ENCODE data around the gene GALNTL6. TPM values are rescaled to one million over a fixed set of nuclear protein-coding genes. Genes with fewer than 3 reads are reported as not detected.

GALNTL6 gene
- total RNA-seq, 4 donors from 2014 or later, result 0.82 to 0.95 TPM; not detected in 2

DNA sequence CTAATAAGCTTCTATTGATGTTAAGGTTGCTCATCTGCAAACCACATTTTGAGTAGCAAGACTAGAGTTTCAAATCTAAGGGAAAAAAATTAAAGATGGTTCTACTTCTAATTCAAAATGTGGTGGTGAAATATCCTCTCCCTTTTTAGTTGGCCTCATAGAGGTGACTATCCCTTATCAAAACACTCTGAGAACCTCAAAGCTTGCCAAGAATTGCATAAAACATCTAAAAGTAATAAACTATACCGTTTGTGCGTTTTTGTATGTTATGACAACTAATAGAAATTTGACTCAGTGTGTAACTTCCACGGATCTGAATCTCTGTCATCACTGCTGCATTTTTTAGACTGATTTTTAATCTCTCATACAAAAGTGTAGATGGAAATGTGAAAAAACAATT is 682.6 kb downstream of the GALNTL6 start:
- 18 to 44% methylated on average over 2 to 3 of the region's 3 CpGs for WGBS, 2 donors (ENCODE audit: low coverage in 1 of 2)
- TF ChIP-seq, protein P1, sequence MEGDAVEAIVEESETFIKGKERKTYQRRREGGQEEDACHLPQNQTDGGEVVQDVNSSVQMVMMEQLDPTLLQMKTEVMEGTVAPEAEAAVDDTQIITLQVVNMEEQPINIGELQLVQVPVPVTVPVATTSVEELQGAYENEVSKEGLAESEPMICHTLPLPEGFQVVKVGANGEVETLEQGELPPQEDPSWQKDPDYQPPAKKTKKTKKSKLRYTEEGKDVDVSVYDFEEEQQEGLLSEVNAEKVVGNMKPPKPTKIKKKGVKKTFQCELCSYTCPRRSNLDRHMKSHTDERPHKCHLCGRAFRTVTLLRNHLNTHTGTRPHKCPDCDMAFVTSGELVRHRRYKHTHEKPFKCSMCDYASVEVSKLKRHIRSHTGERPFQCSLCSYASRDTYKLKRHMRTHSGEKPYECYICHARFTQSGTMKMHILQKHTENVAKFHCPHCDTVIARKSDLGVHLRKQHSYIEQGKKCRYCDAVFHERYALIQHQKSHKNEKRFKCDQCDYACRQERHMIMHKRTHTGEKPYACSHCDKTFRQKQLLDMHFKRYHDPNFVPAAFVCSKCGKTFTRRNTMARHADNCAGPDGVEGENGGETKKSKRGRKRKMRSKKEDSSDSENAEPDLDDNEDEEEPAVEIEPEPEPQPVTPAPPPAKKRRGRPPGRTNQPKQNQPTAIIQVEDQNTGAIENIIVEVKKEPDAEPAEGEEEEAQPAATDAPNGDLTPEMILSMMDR (IDR thresholded peaks at IDR 0.05), result no peak
- TF ChIP-seq EP300 (IDR thresholded peaks at IDR 0.05; ENCODE audit: low read depth), result no peak
- no peak for TF ChIP-seq POLR2AphosphoS5 (IDR thresholded peaks at IDR 0.05)
- no peak for TF ChIP-seq POLR2A (IDR thresholded peaks at IDR 0.05)
- in situ Hi-C loops (cut with MboI; ENCODE audit: low pct_ligation_motif_present in 1 of 4, low pct_unique_long_range_greater_than_20kb in 1 of 4, low sequenced_read_pairs in 3 of 4) (no loop called here), intact Hi-C loops (cut with DNase I; ENCODE audit: low total_unique reads) (no loop called here)
- no peaks in the 10 kb centered on the region for H3K4me1 ChIP-seq
- no peaks in the 10 kb centered on the region for H3K36me3 ChIP-seq
- no peak overlapping the region for H3K27ac ChIP-seq
- H3K4me3 ChIP-seq, result no peak overlapping the region
- no peaks in the 10 kb centered on the region for H3K27me3 ChIP-seq
- H3K9me3 ChIP-seq, result no peaks in the 10 kb centered on the region
- DNase-seq, result no peak

DNA sequence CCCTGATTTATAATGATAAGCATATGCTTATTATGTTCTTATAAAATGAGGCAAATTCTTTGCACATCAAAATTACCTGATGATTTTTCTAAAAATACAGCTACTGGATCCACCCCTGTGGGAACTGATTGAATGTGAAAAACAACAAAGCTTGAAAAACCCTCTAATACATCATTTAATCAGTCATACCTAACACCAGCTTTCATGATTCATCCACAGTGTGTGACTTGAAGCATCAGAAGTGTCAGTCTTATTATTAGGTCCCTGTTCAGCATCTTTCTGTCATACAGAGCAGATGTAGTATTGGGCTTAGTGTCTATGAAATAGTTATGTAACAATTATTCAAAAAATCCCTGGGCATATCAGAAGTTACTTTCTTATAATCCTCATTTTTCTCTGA is 684.1 kb downstream of the GALNTL6 start:
- in situ Hi-C loops (cut with MboI; ENCODE audit: low pct_ligation_motif_present in 1 of 4, low pct_unique_long_range_greater_than_20kb in 1 of 4, low sequenced_read_pairs in 3 of 4), result no loop called here
- intact Hi-C loops (cut with DNase I; ENCODE audit: low total_unique reads), result no loop called here
- TF ChIP-seq EP300 (IDR thresholded peaks at IDR 0.05; ENCODE audit: low read depth), result no peak
- TF ChIP-seq, protein P1 (IDR thresholded peaks at IDR 0.05), result no peak
- TF ChIP-seq POLR2A (IDR thresholded peaks at IDR 0.05), result no peak
- TF ChIP-seq POLR2AphosphoS5 (IDR thresholded peaks at IDR 0.05), result no peak
- no peak overlapping the region for H3K27ac ChIP-seq
- no peak for DNase-seq
- H3K4me1 ChIP-seq, result no peaks in the 10 kb centered on the region
- no peak overlapping the region for H3K4me3 ChIP-seq
- no peaks in the 10 kb centered on the region for H3K9me3 ChIP-seq
- no peaks in the 10 kb centered on the region for H3K36me3 ChIP-seq
- no peaks in the 10 kb centered on the region for H3K27me3 ChIP-seq

DNA sequence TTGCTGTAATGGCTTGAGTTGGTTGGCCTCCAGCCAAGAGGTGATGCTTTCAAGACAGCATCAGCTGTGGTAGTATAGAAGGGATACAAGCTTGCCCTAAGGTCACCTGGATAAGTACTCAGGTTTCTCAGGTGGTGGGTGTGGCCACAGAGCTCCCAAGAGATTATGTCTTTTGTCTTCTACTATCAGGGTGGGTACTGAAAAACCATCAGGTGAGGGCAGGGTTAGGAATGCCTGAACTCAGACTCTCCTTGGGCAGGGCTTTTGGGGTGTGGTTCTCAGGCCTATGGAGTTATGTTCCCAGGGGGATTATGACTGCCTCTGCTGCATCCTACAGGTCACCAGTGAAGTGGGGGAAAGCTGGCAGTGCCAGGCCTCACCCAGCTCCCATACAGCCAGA is 700.8 kb downstream of the GALNTL6 start:
- in situ Hi-C loops (cut with MboI; ENCODE audit: low pct_ligation_motif_present in 1 of 4, low pct_unique_long_range_greater_than_20kb in 1 of 4, low sequenced_read_pairs in 3 of 4), result no loop called here
- intact Hi-C loops (cut with DNase I; ENCODE audit: low total_unique reads), result no loop called here
- Histone ChIP-seq H3K4me1 (no peaks in the 10 kb centered on the region), H3K36me3 (no peaks in the 10 kb centered on the region), H3K27ac (no peak overlapping the region), H3K27me3 (no peaks in the 10 kb centered on the region), H3K9me3 (no peaks in the 10 kb centered on the region), H3K4me3 (no peak overlapping the region)
- DNase-seq, result peak; percentile 35
- TF ChIP-seq POLR2AphosphoS5 (IDR thresholded peaks at IDR 0.05), result no peak
- TF ChIP-seq POLR2A (IDR thresholded peaks at IDR 0.05), result no peak
- TF ChIP-seq, protein P1 (IDR thresholded peaks at IDR 0.05), result no peak
- no peak for TF ChIP-seq EP300 (IDR thresholded peaks at IDR 0.05; ENCODE audit: low read depth)

DNA sequence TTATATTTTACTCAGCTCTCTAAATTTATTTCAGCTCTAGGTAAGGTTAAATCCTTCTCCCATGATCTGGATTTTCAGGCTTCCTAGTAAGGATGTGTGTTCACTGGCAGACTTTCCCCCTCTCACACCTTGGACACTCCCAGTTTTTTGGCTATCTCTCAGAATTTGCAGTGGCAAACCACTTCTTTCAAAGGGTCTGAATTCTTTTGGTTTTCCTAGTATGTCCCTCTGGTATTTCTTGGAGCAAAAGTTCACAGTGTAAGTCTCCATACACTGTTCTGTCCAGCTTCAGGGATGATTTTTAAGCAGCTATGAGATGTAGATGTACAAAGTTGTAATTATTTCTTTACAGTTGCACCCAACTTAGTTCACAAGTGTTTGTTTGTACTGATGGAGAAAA is 701.6 kb downstream of the GALNTL6 start:
- Histone ChIP-seq H3K9me3 (no peaks in the 10 kb centered on the region), H3K4me1 (no peaks in the 10 kb centered on the region), H3K36me3 (no peaks in the 10 kb centered on the region), H3K27me3 (no peaks in the 10 kb centered on the region), H3K27ac (no peak overlapping the region), H3K4me3 (no peak overlapping the region)
- DNase-seq, result no peak
- in situ Hi-C loops (cut with MboI; ENCODE audit: low pct_ligation_motif_present in 1 of 4, low pct_unique_long_range_greater_than_20kb in 1 of 4, low sequenced_read_pairs in 3 of 4), result no loop called here
- intact Hi-C loops (cut with DNase I; ENCODE audit: low total_unique reads), result no loop called here
- TF ChIP-seq, protein P1 (IDR thresholded peaks at IDR 0.05), result no peak
- no peak for TF ChIP-seq POLR2AphosphoS5 (IDR thresholded peaks at IDR 0.05)
- TF ChIP-seq POLR2A (IDR thresholded peaks at IDR 0.05), result no peak
- TF ChIP-seq EP300 (IDR thresholded peaks at IDR 0.05; ENCODE audit: low read depth), result no peak
